Hepatocyte (in vitro differentiated cells): ENCODE results near the gene SCT.
A peak's percentile ranks its signal among the peaks of the same experiment; 100 is the strongest.

Experiments
- EZH2phosphoT487 ChIP-seq: fragments of 200-600 bp; sonication (generic); IDR thresholded peaks from one replicate; pipeline ENCODE4 v1.6.1; 2018; ENCODE audit warnings: antibody characterized with exemption, mild to moderate bottlenecking, low read depth, moderate library complexity; ENCODE audit not compliant: unreplicated experiment, severe bottlenecking
- TF ChIP-seq, protein P1 (sequence below): fragments of 200-600 bp; sonication (generic); IDR thresholded peaks from 2 replicates; pipeline ENCODE4 v1.5.1; 2016; ENCODE audit warnings: antibody characterized with exemption, mild to moderate bottlenecking; ENCODE audit not compliant: poor library complexity

DNA sequence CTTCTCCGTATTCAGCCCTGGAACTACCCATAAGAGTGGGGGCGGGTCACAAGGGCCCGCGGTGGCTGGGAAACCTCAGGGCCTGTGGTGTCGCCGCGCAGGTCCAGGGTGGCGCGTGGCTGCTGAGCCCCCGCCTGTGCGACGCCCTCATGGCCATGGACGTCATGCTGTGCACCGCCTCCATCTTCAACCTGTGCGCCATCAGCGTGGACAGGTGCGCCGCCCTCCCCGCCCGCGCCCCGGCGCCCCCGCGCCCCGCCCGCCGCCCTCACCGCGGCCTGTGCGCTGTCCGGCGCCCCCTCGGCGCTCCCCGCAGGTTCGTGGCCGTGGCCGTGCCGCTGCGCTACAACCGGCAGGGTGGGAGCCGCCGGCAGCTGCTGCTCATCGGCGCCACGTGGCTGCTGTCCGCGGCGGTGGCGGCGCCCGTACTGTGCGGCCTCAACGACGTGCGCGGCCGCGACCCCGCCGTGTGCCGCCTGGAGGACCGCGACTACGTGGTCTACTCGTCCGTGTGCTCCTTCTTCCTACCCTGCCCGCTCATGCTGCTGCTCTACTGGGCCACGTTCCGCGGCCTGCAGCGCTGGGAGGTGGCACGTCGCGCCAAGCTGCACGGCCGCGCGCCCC lies 12.5 kb upstream of the SCT start:
- TF ChIP-seq, protein P1, sequence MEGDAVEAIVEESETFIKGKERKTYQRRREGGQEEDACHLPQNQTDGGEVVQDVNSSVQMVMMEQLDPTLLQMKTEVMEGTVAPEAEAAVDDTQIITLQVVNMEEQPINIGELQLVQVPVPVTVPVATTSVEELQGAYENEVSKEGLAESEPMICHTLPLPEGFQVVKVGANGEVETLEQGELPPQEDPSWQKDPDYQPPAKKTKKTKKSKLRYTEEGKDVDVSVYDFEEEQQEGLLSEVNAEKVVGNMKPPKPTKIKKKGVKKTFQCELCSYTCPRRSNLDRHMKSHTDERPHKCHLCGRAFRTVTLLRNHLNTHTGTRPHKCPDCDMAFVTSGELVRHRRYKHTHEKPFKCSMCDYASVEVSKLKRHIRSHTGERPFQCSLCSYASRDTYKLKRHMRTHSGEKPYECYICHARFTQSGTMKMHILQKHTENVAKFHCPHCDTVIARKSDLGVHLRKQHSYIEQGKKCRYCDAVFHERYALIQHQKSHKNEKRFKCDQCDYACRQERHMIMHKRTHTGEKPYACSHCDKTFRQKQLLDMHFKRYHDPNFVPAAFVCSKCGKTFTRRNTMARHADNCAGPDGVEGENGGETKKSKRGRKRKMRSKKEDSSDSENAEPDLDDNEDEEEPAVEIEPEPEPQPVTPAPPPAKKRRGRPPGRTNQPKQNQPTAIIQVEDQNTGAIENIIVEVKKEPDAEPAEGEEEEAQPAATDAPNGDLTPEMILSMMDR = no peak
- peak; percentile 72 for TF ChIP-seq EZH2phosphoT487
